Raji (cell line): Measurements from ENCODE around the gene PKNOX2.

Experiments
- POLR2A ChIP-seq: IDR thresholded peaks from 2 replicates; pipeline ENCODE4 v1.6.1; 2011; ENCODE audit warnings: low read depth, low read length, control low read depth; ENCODE audit not compliant: insufficient read depth

Gene PKNOX2

GRCh38 chr11:125164422-125165110 lies at the start of gene PKNOX2:
Gene PKNOX2, plus strand, starts transcription at chr11:125164751. Its CDS starts 186,555 bp downstream, at chr11:125351306.
- no peak for TF ChIP-seq POLR2A

- no peak for TF ChIP-seq POLR2A
These were observed 47.1 kb upstream of the PKNOX2 start for GRCh38 chr11:125117429-125117828.

GRCh38 chr11:125123194-125123946 lies 41.2 kb upstream of the PKNOX2 start:
- TF ChIP-seq POLR2A: no peak

GRCh38 chr11:125123947-125124617 lies 40.5 kb upstream of the PKNOX2 start:
- TF ChIP-seq POLR2A: no peak

- no peak for TF ChIP-seq POLR2A
These were observed 39.9 kb upstream of the PKNOX2 start for GRCh38 chr11:125124618-125124992.

GRCh38 chr11:125128450-125128849 lies 36.1 kb upstream of the PKNOX2 start:
- TF ChIP-seq POLR2A: no peak

GRCh38 chr11:125129316-125129993 lies 35.1 kb upstream of the PKNOX2 start:
- no peak for TF ChIP-seq POLR2A

- no peak for TF ChIP-seq POLR2A
These were observed 32.5 kb upstream of the PKNOX2 start for GRCh38 chr11:125132071-125132470.

- TF ChIP-seq POLR2A: no peak
These were observed 32.0 kb upstream of the PKNOX2 start for GRCh38 chr11:125132596-125132995.

GRCh38 chr11:125136001-125136400 lies 28.6 kb upstream of the PKNOX2 start:
- TF ChIP-seq POLR2A: no peak

GRCh38 chr11:125138966-125139365 lies 25.6 kb upstream of the PKNOX2 start:
- no peak for TF ChIP-seq POLR2A

GRCh38 chr11:125139778-125140177 lies 24.8 kb upstream of the PKNOX2 start:
- TF ChIP-seq POLR2A: no peak

GRCh38 chr11:125140233-125140632 lies 24.3 kb upstream of the PKNOX2 start:
- TF ChIP-seq POLR2A: no peak

GRCh38 chr11:125141178-125141577 lies 23.4 kb upstream of the PKNOX2 start:
- no peak for TF ChIP-seq POLR2A
